GM12891 (cell line): Measurements from ENCODE around the gene AHI1.

Source experiments
- POLR2A ChIP-seq: IDR thresholded peaks from 2 replicates; pipeline ENCODE4 v1.6.1; 2011; ENCODE audit warnings: low read depth, low read length, control low read depth
- POLR2AphosphoS5 ChIP-seq: IDR thresholded peaks from 2 replicates; pipeline ENCODE4 v1.6.1; 2011; ENCODE audit warnings: low read depth, low read length, control low read depth
- TAF1 ChIP-seq: IDR thresholded peaks from 2 replicates; pipeline ENCODE4 v1.6.1; 2011; ENCODE audit warnings: low read depth, low read length, control low read depth

GRCh38 chr6:135540207-135540840, 42.8 kb upstream of the AHI1 start:
- TF ChIP-seq POLR2AphosphoS5 (no peak), POLR2A (no peak), TAF1 (no peak)
